Measurements from ENCODE around the gene NPC1L1. TPM values are rescaled to one million over a fixed set of nuclear protein-coding genes. Genes with fewer than 3 reads are reported as not detected.

NPC1L1 gene
- total RNA-seq, 6 experiments from 2014 or later: 17.0 to 49.8 (median 21.1) TPM

DNA sequence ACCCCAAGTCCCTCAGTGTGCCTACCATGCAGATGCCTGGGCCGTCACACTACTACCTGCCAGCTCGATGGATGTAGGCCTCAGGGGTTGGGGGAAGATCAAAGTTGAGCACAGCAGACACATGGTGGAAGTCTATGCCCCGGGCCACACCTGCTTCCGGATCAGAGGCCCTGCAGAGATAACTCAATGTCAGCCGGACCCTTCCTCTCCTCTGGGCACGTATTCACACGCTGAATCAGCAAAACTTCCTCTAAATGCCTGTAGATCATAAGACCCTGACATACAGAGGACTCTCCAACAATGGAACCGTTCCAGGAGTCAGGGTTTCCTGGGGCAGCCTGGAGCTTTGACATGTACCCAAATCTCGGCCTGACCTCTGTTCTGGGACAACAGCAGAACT lies 28.8 kb upstream of the NPC1L1 start:
- no peak for TF ChIP-seq POLR2A (IDR thresholded peaks at IDR 0.05)
- TF ChIP-seq, protein P1, sequence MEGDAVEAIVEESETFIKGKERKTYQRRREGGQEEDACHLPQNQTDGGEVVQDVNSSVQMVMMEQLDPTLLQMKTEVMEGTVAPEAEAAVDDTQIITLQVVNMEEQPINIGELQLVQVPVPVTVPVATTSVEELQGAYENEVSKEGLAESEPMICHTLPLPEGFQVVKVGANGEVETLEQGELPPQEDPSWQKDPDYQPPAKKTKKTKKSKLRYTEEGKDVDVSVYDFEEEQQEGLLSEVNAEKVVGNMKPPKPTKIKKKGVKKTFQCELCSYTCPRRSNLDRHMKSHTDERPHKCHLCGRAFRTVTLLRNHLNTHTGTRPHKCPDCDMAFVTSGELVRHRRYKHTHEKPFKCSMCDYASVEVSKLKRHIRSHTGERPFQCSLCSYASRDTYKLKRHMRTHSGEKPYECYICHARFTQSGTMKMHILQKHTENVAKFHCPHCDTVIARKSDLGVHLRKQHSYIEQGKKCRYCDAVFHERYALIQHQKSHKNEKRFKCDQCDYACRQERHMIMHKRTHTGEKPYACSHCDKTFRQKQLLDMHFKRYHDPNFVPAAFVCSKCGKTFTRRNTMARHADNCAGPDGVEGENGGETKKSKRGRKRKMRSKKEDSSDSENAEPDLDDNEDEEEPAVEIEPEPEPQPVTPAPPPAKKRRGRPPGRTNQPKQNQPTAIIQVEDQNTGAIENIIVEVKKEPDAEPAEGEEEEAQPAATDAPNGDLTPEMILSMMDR (IDR thresholded peaks at IDR 0.05): no peak
- Histone ChIP-seq H3K27ac (no peak overlapping the region), H3K4me3 (no peak overlapping the region), H3K4me1 (peaks cover 2 to 15% (median 5%) of the 10 kb centered on the region in 4 donors), H3K36me3 (peaks cover 20 to 76% (median 44%) of the 10 kb centered on the region in 4 donors), H3K27me3 (no peaks in the 10 kb centered on the region), H3K9me3 (no peaks in the 10 kb centered on the region)
- ATAC-seq (no peak), DNase-seq (no peak)
- WGBS (ENCODE audit: insufficient coverage, low coverage, low lambda C conversion rate, missing lambda C conversion rate): no CpG with 5 or more reads among the region's 9 CpGs
- intact Hi-C loops (cut with DNase I): loop anchor here (10.0 kb wide), 2 partner anchors 75 to 85 kb away; partner anchors contain the start of gene NUDCD3 (in 1 of the 2)

DNA sequence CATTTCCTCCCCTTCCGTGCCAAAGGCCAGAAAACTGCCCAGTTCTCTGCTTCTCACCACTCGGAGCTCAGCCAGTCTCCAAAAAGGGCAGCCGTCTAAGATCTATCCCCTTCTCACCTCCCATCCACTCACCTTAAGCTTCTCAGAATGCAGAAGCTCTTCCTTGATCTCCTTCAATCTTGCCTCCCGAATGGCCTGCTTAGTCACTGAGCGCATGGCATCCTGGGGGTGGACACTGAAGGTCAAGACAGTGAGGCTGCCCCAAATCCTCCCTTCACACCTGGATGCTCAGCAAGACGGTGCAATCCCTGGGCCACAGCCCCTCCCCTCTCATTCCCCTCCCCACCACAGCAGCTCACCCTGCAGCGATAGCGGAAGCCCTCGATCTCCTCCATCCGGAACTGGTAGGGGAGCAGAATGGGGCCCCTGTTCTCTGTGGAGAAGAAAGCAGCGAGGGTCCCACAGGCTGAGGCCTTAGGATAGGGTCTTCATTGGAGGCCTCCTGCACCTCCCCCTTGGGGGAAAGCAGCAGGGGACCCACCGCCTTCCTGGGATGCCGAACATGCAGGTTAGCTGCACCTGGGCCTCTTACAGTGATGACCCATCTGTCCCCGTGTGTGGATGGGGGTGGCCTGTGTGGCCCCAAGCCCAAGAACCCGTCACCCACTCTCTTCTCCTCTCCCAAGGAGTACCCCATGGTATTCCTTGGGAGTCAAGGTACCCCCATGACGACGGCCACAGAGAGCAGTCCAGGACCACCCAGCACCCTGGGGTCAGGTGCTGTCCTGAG lies 27.8 kb upstream of the NPC1L1 start:
- TF ChIP-seq, protein P1 (IDR thresholded peaks at IDR 0.05): no peak
- TF ChIP-seq POLR2A (IDR thresholded peaks at IDR 0.05): no peak
- WGBS (ENCODE audit: insufficient coverage, low coverage, low lambda C conversion rate, missing lambda C conversion rate): 74% methylated on average over 8 of the region's 17 CpGs
- H3K36me3 ChIP-seq: peaks cover 20 to 84% (median 44%) of the 10 kb centered on the region in 4 donors
- peaks cover 2 to 15% (median 6%) of the 10 kb centered on the region in 4 donors for H3K4me1 ChIP-seq
- H3K4me3 ChIP-seq: no peak overlapping the region
- no peaks in the 10 kb centered on the region for H3K9me3 ChIP-seq
- ATAC-seq (no peak), DNase-seq (no peak)
- intact Hi-C loops (cut with DNase I): loop anchor here (10.0 kb wide), 2 partner anchors 74 to 84 kb away; partner anchors contain the start of gene NUDCD3 (in 1 of the 2)
- H3K27ac ChIP-seq: no peak overlapping the region
- H3K27me3 ChIP-seq: no peaks in the 10 kb centered on the region

DNA sequence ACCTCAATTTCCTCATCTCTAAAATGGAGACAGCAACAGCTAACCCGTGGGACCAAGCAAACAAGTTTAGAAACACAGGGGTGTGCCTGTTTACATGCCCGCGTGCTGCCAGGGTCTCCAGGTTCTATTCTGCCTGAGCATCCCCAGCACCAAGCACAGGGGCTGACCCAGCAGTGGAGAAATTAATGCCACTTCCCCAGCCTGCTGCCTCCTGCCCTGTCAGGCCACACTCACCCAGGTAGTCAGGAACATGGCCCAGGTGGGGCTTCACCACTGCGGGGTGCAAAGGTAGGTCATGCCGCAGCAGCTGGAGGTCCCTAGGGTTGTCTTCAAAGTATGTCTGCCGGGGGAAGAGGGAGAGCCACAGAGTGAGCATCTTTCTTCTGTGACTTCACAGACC lies 26.8 kb upstream of the NPC1L1 start:
- ATAC-seq (no peak), DNase-seq (no peak)
- intact Hi-C loops (cut with DNase I): loop anchor here (10.0 kb wide), 2 partner anchors 73 to 83 kb away; partner anchors contain the start of gene NUDCD3 (in 1 of the 2)
- Histone ChIP-seq H3K4me3 (no peak overlapping the region), H3K27me3 (no peaks in the 10 kb centered on the region), H3K4me1 (peaks cover 2 to 20% (median 7%) of the 10 kb centered on the region in 4 donors), H3K36me3 (peaks cover 20 to 84% (median 44%) of the 10 kb centered on the region in 4 donors), H3K9me3 (no peaks in the 10 kb centered on the region), H3K27ac (no peak overlapping the region)
- TF ChIP-seq POLR2A (IDR thresholded peaks at IDR 0.05): no peak
- WGBS (ENCODE audit: insufficient coverage, low coverage, low lambda C conversion rate, missing lambda C conversion rate): 71% methylated on average over 1 of the region's 6 CpGs

DNA sequence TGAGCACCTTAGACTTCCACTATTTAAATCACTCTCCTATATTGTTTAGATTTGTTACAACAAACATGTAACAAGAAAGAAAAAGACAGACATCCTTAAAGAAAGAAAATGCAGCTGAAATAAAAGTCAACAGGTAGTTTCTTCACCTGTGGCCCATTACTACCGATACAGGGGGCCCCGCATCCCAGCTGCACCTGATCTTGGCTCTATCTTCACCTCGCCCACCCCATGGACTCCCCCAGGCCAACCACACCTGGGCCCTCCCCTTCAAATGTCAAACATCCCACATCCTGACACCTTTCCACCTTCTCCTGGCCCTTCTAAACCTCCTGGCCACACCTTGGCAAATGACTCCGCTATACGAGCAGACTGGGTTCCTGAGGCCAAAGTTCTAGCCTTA lies 25.6 kb upstream of the NPC1L1 start:
- Histone ChIP-seq H3K9me3 (no peaks in the 10 kb centered on the region), H3K4me1 (peaks cover 0 to 26% (median 8%) of the 10 kb centered on the region in 4 donors), H3K27ac (no peak overlapping the region), H3K4me3 (no peak overlapping the region), H3K36me3 (peaks cover 16 to 73% (median 40%) of the 10 kb centered on the region in 4 donors), H3K27me3 (no peaks in the 10 kb centered on the region)
- no peak for DNase-seq
- WGBS (ENCODE audit: insufficient coverage, low coverage, low lambda C conversion rate, missing lambda C conversion rate): 92% methylated on average over 5 of the region's 5 CpGs
- no peak for TF ChIP-seq POLR2A (IDR thresholded peaks at IDR 0.05)
- TF ChIP-seq, protein P1 (IDR thresholded peaks at IDR 0.05): no peak
- no peak for ATAC-seq
- intact Hi-C loops (cut with DNase I): loop anchor here (10.0 kb wide), 2 partner anchors 72 to 82 kb away; partner anchors contain the start of gene NUDCD3 (in 1 of the 2)
